Suprapubic skin (tissue), 4 donors: ENCODE data around the gene TOR2A.

ENCODE experiments used
- EP300 ChIP-seq: sonication (generic); formaldehyde crosslinking; IDR thresholded peaks from one replicate; pipeline ENCODE4 v1.6.1; 2017; ENCODE audit warnings: antibody characterized with exemption
- POLR2A ChIP-seq, 2 donors: fragments of 450-650 bp; IDR thresholded peaks; one replicate each; pipeline ENCODE4 v1.6.1; 2017; ENCODE audit warnings: antibody characterized with exemption in 2 of 2, mild to moderate bottlenecking in 2 of 2, moderate library complexity in 2 of 2
- POLR2AphosphoS5 ChIP-seq, 3 donors: sonication (generic); formaldehyde crosslinking; IDR thresholded peaks; one replicate each; pipeline ENCODE4 v1.6.1; 2017; ENCODE audit warnings: antibody characterized with exemption in 3 of 3
- TF ChIP-seq, protein P1 (sequence below), 2 donors: fragments of 200-600 bp in 1 of 2; fragments of 450-650 bp in 1 of 2; sonication (generic) in 1 of 2; IDR thresholded peaks; one replicate each; pipeline ENCODE4 v1.5.1; 2016 to 2019; ENCODE audit warnings: antibody characterized with exemption in 2 of 2, mild to moderate bottlenecking in 1 of 2, moderate library complexity in 1 of 2

DNA sequence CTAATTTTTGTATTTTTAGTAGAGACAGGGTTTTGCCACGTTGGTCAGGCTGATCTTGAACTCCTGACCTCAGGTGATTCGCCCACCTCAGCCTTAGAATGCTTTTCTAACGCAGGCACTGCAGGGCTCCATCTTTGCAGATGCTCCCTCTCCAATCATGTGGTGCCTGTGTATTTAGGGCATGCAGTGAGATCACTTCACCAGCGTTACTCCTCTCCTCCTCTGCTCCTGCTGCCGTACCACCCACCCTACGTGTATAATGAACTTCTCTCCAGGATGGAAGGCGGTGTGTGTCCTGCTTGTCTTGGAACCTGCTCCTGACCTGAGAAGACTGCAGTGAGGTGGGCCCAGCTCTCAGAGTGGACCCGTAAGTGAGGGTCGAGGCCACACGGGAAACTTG lies 42.0 kb downstream of the TOR2A start:
- TF ChIP-seq, protein P1, sequence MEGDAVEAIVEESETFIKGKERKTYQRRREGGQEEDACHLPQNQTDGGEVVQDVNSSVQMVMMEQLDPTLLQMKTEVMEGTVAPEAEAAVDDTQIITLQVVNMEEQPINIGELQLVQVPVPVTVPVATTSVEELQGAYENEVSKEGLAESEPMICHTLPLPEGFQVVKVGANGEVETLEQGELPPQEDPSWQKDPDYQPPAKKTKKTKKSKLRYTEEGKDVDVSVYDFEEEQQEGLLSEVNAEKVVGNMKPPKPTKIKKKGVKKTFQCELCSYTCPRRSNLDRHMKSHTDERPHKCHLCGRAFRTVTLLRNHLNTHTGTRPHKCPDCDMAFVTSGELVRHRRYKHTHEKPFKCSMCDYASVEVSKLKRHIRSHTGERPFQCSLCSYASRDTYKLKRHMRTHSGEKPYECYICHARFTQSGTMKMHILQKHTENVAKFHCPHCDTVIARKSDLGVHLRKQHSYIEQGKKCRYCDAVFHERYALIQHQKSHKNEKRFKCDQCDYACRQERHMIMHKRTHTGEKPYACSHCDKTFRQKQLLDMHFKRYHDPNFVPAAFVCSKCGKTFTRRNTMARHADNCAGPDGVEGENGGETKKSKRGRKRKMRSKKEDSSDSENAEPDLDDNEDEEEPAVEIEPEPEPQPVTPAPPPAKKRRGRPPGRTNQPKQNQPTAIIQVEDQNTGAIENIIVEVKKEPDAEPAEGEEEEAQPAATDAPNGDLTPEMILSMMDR (IDR thresholded peaks at IDR 0.05) = no peak
- TF ChIP-seq POLR2AphosphoS5 (IDR thresholded peaks at IDR 0.05) (no peak), POLR2A (IDR thresholded peaks at IDR 0.05) (no peak), EP300 (no peak)
